Motor neuron (in vitro differentiated cells): ENCODE data around the gene MBD1. TPM values are rescaled to one million over a fixed set of nuclear protein-coding genes. Genes with fewer than 3 reads are reported as not detected.
"Not testable (repeated sequence)": the region's sequence is repeated elsewhere in the genome, so short reads cannot be mapped to it uniquely, and the experiment has no call there.

ENCODE experiments used
- ATAC-seq, 8 experiments: fragments of 200-7000 bp; cut with Tn5 transposase; replicated peaks in 6 of 8; 2 replicates each; pipeline ENCODE4 v1.8.0; 2021; ENCODE audit warnings: mild to moderate bottlenecking in 8 of 8, moderate library complexity in 8 of 8
- H3K27ac ChIP-seq, 2 donors: fragments of 250-450 bp; sonication (Bioruptor Pico); 2 replicates each; pipeline ENCODE4 v1.9.0; 2021; ENCODE audit warnings: antibody characterized with exemption in 2 of 2, mild to moderate bottlenecking in 2 of 2, moderate library complexity in 1 of 2
- H3K4me1 ChIP-seq, 2 donors: fragments of 250-450 bp; sonication (Bioruptor Pico); replicated peaks in 1 of 2; 2 replicates each; pipeline ENCODE4 v1.6.1; 2021; ENCODE audit warnings: antibody characterized with exemption in 2 of 2, mild to moderate bottlenecking in 2 of 2, moderate library complexity in 1 of 2
- H3K4me3 ChIP-seq, 5 donors: fragments of 250-450 bp; sonication (Bioruptor Pico); 2 replicates each; pipeline ENCODE4 v1.9.0; 2021; ENCODE audit warnings: antibody characterized with exemption in 5 of 5, mild to moderate bottlenecking in 5 of 5, moderate library complexity in 4 of 5
- WGBS, 10 experiments: fragments of 450-650 bp; shearing (Covaris generic); methylation state at CpG; one replicate each; pipeline ENCODE4 v1.0.0; 2022; 5-methylcytosine and 5-hydroxymethylcytosine counted together
- in situ Hi-C, 9 experiments: fragments of 400-800 bp; cut with MboI; loops; one replicate each; pipeline ENCODE4 v1.15.0; 2021; ENCODE audit warnings: low sequenced_read_pairs in 9 of 9, low pct_unique_long_range_greater_than_20kb in 2 of 9; ENCODE audit not compliant: unreplicated experiment in 9 of 9
- total RNA-seq, 8 experiments: library from RNA; unstranded; fragments of 300-600 nt; gene quantifications; 2 replicates each; pipeline versions ENCODE4 v1.2.3 to v1.2.4, GENCODE V29; 2022

The MBD1 gene
- total RNA-seq, 8 experiments from 2014 or later: 43.0 to 63.3 (median 54.7) TPM

DNA sequence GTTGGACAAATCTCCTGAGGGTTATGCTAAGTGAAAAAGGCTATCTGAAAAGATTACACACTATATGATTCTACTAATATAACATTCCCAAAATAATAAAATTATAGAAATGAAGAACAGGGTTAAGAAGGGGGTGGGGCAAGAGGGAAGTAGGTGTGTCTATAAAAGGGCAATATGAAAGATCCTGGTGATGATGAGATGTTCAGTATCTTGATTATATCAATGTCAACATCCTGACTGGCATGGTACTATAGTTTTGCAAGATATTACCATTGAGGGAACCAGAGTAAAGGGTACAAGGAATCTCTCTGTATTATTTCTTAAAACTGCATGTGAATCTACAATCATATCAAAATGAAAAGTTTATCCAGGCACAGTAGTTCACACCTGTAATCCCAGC, 31.7 kb downstream of the MBD1 start:
- in situ Hi-C loops: no loop called here
- ATAC-seq: no peak
- H3K4me3 ChIP-seq: no peak overlapping the region
- no peaks in the 10 kb centered on the region for H3K4me1 ChIP-seq
- H3K27ac ChIP-seq: no peak overlapping the region

DNA sequence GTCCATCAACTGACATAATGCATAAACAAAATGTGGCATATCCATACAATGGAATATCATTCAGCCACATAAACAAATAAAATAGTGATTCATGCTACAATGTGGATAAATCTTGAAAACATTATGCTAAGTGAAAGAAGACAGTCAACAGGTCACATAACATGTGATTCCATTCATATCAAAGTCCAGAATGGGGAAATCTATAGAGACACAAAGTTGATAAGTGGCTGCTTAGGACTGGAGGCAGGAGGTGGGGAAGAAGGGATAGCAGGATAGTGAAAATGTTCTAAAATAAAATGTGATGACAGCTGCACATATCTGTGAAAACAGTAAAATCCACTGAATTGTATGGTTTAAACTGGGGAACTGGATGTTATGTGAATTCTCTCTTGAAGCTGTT, 33.8 kb downstream of the MBD1 start:
- peak in 1 of 8 experiments; percentile 30 for ATAC-seq
- Histone ChIP-seq H3K4me1 (no peaks in the 10 kb centered on the region), H3K4me3 (no peak overlapping the region), H3K27ac (no peak overlapping the region)
- in situ Hi-C loops: no loop called here

DNA sequence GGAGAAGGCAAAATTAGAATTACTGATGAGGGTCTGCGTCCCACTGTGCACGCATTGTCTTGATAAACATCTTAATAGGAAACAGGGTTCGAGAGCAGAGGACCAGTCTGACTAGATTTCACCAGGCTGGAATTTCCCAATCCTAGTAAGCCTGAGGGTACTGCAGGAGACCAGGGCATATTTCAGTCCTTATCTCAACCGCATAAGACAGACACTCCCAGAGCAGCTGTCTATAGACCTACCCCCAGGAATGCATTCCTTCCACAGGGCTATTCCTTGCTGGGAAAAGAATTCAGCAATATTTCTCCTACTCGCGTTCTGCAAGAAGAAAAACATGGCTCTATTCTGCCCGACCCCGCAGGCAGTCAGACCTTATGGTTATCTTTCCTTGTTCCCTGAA, 39.6 kb downstream of the MBD1 start:
- H3K4me1 ChIP-seq, H3K4me3 ChIP-seq, in situ Hi-C loops, ATAC-seq, H3K27ac ChIP-seq: not testable (repeated sequence)
- WGBS, 10 experiments: 38 to 84% (median 56%) methylated on average over 1 to 8 of the region's 8 CpGs; no CpG with 5 or more reads in 1 of the 10 experiments

DNA sequence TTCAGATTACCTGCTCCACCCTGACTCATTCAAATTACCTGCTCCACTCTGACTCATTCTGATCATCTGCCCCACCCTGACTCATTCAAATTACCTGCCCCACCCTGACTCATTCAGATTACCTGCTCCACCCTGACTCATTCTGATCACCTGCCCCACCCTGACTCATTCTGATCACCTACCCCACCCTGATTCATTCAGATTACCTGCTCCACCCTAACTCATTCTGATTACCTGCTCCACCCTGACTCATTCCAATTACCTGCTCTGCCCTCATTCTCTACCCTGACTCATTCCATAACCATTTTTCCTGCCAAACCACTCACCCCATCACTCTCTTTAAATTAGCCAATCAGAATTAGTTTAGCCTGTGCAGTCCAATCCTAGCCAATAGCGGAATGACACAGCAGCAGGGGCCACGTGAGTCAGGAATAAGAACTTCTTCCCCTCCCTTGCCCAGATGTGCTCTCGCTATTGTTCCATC, 41.2 kb downstream of the MBD1 start:
- no peak overlapping the region for H3K27ac ChIP-seq
- no peak overlapping the region for H3K4me3 ChIP-seq
- in situ Hi-C loops: no loop called here
- ATAC-seq: peak in 2 of 8 experiments; percentile 30 to 85
- WGBS, 10 experiments: 11 to 100% (median 90%) methylated on average over 1 to 3 of the region's 3 CpGs; no CpG with 5 or more reads in 1 of the 10 experiments
- no peaks in the 10 kb centered on the region for H3K4me1 ChIP-seq

DNA sequence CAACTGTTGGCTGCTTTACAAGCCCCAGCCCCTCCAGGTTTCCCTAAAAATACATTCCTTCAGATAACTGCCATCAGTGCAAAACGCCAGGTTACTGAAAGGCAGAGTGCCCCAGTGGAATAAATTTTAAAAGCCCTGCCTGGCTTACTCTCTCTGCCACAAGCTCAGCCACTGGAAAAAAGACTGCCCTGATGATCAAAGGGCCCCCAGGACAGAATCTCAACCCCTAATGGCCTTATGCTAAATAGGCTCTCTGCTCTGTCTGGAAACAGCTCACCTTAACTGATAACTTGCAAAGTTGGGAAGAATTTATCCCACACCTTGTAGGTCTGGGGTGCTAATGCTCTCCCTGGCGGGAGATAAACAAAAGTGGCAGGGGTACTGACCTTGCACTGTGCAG, 48.9 kb downstream of the MBD1 start:
- Histone ChIP-seq H3K4me1 (no peaks in the 10 kb centered on the region), H3K4me3 (no peak overlapping the region), H3K27ac (no peak overlapping the region)
- in situ Hi-C loops: no loop called here
- 0 to 100% (median 43%) methylated on average over 1 to 2 of the region's 2 CpGs; no CpG with 5 or more reads in 2 of the 10 experiments for WGBS, 10 experiments
- no peak for ATAC-seq

DNA sequence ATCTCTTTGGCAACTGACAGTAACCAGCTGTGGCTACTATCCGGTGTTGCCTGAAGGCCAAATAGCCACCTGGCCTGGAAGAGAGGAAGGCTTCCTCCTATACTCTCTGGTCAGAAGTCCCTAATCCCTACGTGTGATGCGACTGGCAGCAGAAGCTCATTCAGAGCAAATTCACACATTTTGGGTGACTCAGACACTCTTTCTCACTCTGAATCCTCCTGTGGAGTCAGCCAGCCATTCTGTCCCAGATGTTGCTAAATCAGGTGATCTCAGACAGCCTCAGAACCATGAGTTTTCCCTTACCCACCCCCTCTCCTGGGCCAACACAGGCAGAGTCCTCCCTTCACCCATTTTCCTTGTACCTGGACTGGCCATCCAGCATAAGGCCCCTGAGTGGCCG, 49.7 kb downstream of the MBD1 start:
- in situ Hi-C loops: no loop called here
- no peak overlapping the region for H3K27ac ChIP-seq
- no peak overlapping the region for H3K4me3 ChIP-seq
- peak in 3 of 8 experiments; percentile 45 to 88 (median 88) for ATAC-seq
- WGBS, 10 experiments: 0 to 100% (median 57%) methylated on average over 1 to 4 of the region's 4 CpGs; no CpG with 5 or more reads in 4 of the 10 experiments
- no peaks in the 10 kb centered on the region for H3K4me1 ChIP-seq

DNA sequence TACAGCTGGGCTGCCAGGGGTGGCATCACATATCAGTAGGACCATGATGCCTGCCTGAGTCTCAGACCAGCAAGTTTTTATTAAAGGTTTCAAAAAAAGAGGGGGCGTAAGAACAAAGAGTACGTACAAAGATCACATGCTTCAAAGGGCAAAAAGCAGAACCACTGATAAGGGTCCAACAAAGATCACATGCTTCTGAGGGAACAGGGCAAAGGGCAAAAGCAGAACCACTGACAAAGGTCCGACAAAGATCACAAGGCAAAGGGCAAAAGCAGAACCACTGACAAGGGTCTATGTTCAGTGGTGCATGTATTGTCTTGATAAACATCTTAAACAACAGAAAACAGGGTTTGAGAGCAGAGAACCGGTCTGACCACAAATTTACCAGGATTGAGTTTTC, 61.1 kb downstream of the MBD1 start:
- ATAC-seq, H3K4me3 ChIP-seq, H3K27ac ChIP-seq, in situ Hi-C loops, H3K4me1 ChIP-seq: not testable (repeated sequence)
- 37 to 100% (median 89%) methylated on average over 2 to 4 of the region's 4 CpGs for WGBS, 10 experiments

Other genes with a start within 250 kb of the MBD1 start
- gene MYO5B, start 86.4 kb downstream of the MBD1 start, total RNA-seq: 1 to 10 TPM in 4 of 8 experiments, under 1 TPM in 4; 0.61 to 5.9 (median 1.1) TPM
- gene CFAP53, start 15.0 kb downstream of the MBD1 start, total RNA-seq: 1 to 10 TPM in 6 of 8 experiments, under 1 TPM in 2; 0.41 to 6.3 (median 1.6) TPM
- 10 to 100 TPM; 27.0 to 69.3 (median 50.5) TPM for gene CXXC1, start 6.2 kb upstream of the MBD1 start, total RNA-seq
- gene SKA1, start 93.5 kb upstream of the MBD1 start, total RNA-seq: 10 to 100 TPM in 1 of 8 experiments, 1 to 10 TPM in 3, under 1 TPM in 4; 0.10 to 16.8 (median 0.92) TPM